ENCODE results near the gene FBXL12.

DNA sequence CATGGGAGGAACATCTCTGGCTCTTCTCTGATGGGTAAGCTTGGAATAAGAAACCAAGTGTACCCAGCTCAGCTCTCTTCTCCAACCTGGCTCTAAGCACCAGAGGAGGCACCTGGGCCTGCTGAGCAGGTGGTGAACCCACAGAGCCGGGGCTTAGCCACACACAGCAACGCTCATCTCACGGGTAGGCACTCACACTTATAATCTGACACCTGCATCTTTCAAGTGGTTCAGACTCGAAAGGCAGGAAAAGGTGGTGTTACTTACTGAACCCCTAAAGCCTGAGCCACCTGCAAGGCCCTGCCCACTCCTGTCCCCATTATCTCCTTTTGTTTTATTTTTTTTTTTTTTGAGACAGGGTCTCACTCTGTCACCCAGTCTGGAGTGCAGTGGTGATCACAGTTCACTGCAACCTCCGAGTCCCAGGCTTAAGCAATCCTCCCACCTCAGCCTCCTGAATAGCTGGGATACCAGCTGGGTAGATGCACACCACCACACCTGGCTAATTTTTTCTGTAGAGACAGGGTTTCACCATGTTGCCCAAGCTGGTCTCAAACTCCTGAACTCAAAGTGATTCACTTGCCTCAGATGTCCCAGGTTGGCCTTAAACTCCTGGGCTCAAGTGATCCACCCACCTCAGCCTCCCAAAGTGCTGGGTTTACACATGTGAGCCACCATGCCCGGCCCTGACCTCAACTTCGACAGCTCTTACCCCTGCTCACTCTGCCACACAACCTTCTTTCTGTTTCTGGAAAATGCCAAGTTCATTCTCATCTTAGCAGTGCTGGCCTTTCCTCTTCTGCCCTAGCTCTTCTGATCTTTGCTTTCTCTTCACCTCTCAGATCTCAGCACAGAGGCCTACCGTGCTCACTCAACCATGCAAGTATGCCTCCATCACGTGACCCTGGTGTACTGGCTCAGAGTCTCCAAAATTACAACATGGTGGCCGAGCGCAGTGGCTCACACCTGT lies 9.7 kb downstream of the FBXL12 start:
- TF ChIP-seq POLR2A (IDR thresholded peaks at IDR 0.05; ENCODE audit: low read length) (no peak), GATA1 (IDR thresholded peaks at IDR 0.05; ENCODE audit: low read depth, low read length) (no peak)

Measured in erythroblast (primary cell).